GM23248 (cell line): ENCODE results near the gene TSPEAR. TPM values are rescaled to one million over a fixed set of nuclear protein-coding genes. Genes with fewer than 3 reads are reported as not detected.

Experiments used
- DNase-seq: peaks from one replicate; pipeline ENCODE4 v3.0.0-alpha.2; 2015
- H2AFZ ChIP-seq: fragments of 200-600 bp; sonication (generic); 2 replicates; pipeline ENCODE4 v1.6.1; 2016; ENCODE audit warnings: antibody characterized with exemption
- H3F3A ChIP-seq: fragments of 200-600 bp; sonication (generic); 2 replicates; pipeline ENCODE4 v1.6.1; 2016; ENCODE audit warnings: mild to moderate bottlenecking, antibody characterized with exemption, mixed run types; ENCODE audit not compliant: insufficient read depth
- H3K27ac ChIP-seq: fragments of 200-600 bp; sonication (generic); 2 replicates; pipeline ENCODE4 v1.5.1; 2016; ENCODE audit warnings: mild to moderate bottlenecking
- H3K27me3 ChIP-seq: fragments of 200-600 bp; sonication (generic); replicated peaks from 2 replicates; pipeline ENCODE4 v1.6.1; 2016; ENCODE audit warnings: mild to moderate bottlenecking; ENCODE audit not compliant: insufficient read depth
- H3K36me3 ChIP-seq: fragments of 200-600 bp; sonication (generic); 2 replicates; pipeline ENCODE4 v1.6.1; 2016; ENCODE audit warnings: low read depth, mild to moderate bottlenecking
- H3K4me1 ChIP-seq: fragments of 200-600 bp; sonication (generic); 2 replicates; pipeline ENCODE4 v1.6.1; 2016; ENCODE audit warnings: mild to moderate bottlenecking; ENCODE audit not compliant: insufficient read depth
- H3K4me2 ChIP-seq: fragments of 200-600 bp; sonication (generic); one replicate; pipeline ENCODE4 v1.6.1; 2016; ENCODE audit warnings: mild to moderate bottlenecking; ENCODE audit not compliant: unreplicated experiment
- H3K4me3 ChIP-seq: fragments of 200-600 bp; sonication (generic); 2 replicates; pipeline ENCODE4 v1.5.1; 2016; ENCODE audit warnings: mild to moderate bottlenecking
- H3K79me2 ChIP-seq: fragments of 200-600 bp; sonication (generic); 2 replicates; pipeline ENCODE4 v1.6.1; 2016; ENCODE audit warnings: mild to moderate bottlenecking; ENCODE audit not compliant: insufficient read depth
- H3K9ac ChIP-seq: fragments of 200-600 bp; sonication (generic); 2 replicates; pipeline ENCODE4 v1.6.1; 2016; ENCODE audit warnings: mild to moderate bottlenecking
- H3K9me2 ChIP-seq: fragments of 200-600 bp; sonication (generic); 2 replicates; pipeline ENCODE4 v1.6.1; 2016; ENCODE audit warnings: mixed run types, mild to moderate bottlenecking, moderate library complexity; ENCODE audit not compliant: insufficient read depth
- H3K9me3 ChIP-seq: fragments of 200-600 bp; sonication (generic); one replicate; pipeline ENCODE4 v1.6.1; 2017; ENCODE audit warnings: low read depth
- H4K20me1 ChIP-seq: fragments of 200-600 bp; sonication (generic); 2 replicates; pipeline ENCODE4 v1.6.0; 2016; ENCODE audit not compliant: insufficient read depth
- EZH2 ChIP-seq: fragments of 200-600 bp; sonication (generic); IDR thresholded peaks from 2 replicates; pipeline ENCODE4 v1.6.1; 2018; ENCODE audit warnings: antibody characterized with exemption, mild to moderate bottlenecking; ENCODE audit not compliant: insufficient read depth, poor library complexity, severe bottlenecking
- EZH2phosphoT487 ChIP-seq: fragments of 200-600 bp; sonication (generic); IDR thresholded peaks from 2 replicates; pipeline ENCODE4 v1.6.1; 2018; ENCODE audit warnings: antibody characterized with exemption, moderate library complexity, mild to moderate bottlenecking, low read depth; ENCODE audit not compliant: insufficient read depth
- WGBS, 2 experiments: methylation state at CpG; one replicate each; pipeline ENCODE4 v1.1.6; 2015 to 2017; ENCODE audit warnings: low lambda C conversion rate in 2 of 2, low coverage in 1 of 2; ENCODE audit errors: missing lambda C conversion rate in 2 of 2; 5-methylcytosine and 5-hydroxymethylcytosine counted together
- in situ Hi-C: fragments of 300-500 bp; cut with MboI; formaldehyde crosslinking; loops from 2 replicates; pipeline ENCODE4 v1.15.0; 2020
- polyA plus RNA-seq: library from polyadenylated mRNA; unstranded; fragments of >200 nt; fragmentation: Nextera tagmentation; extraction: Ambion mirVana; gene quantifications from 2 replicates; pipeline ENCODE4 v1.2.1, GENCODE V29; 2016
- total RNA-seq: library from RNA; depleted of rRNA; stranded (reverse); fragments of >200 nt; shearing (Covaris generic); gene quantifications from 2 replicates; pipeline ENCODE4 v1.2.3, GENCODE V29; 2014

The TSPEAR gene
- total and polyA plus RNA-seq, 2 experiments from 2014 or later, result not detected

- no peak for DNase-seq
- H3K27me3 ChIP-seq, result no peaks in the 10 kb centered on the region; the same call in 1 of the 2 replicates
- no peaks in the 10 kb centered on the region for H3K9me3 ChIP-seq
- H3K4me2 ChIP-seq, result no peak overlapping the region
- no peaks in the 10 kb centered on the region for H3K4me1 ChIP-seq
- H4K20me1 ChIP-seq, result no peaks in the 10 kb centered on the region
- in situ Hi-C loops, result no loop called here
- no peak overlapping the region for H3K27ac ChIP-seq
- H3K9me2 ChIP-seq, result no peaks in the 10 kb centered on the region
- no peak overlapping the region for H3K4me3 ChIP-seq
- H2AFZ ChIP-seq, result no peak overlapping the region
- no peaks in the 10 kb centered on the region for H3K79me2 ChIP-seq
- TF ChIP-seq EZH2, result no peak
- no peak for TF ChIP-seq EZH2phosphoT487
- no peaks in the 10 kb centered on the region for H3F3A ChIP-seq
- H3K36me3 ChIP-seq, result no peaks in the 10 kb centered on the region
- WGBS, 2 experiments, result 75 to 80% methylated on average over 26 to 28 of the region's 28 CpGs
- H3K9ac ChIP-seq, result no peak overlapping the region
Observed at GRCh38 chr21:44614961-44615391, 96.4 kb downstream of the TSPEAR start.

GRCh38 chr21:44614161-44614631 lies 97.2 kb downstream of the TSPEAR start:
- Histone ChIP-seq H3K79me2 (no peaks in the 10 kb centered on the region), H2AFZ (no peak overlapping the region), H3K27ac (no peak overlapping the region), H3F3A (no peaks in the 10 kb centered on the region), H3K4me3 (no peak overlapping the region), H3K4me1 (no peaks in the 10 kb centered on the region), H4K20me1 (no peaks in the 10 kb centered on the region), H3K9me3 (no peaks in the 10 kb centered on the region), H3K9me2 (no peaks in the 10 kb centered on the region), H3K9ac (no peak overlapping the region), H3K27me3 (no peaks in the 10 kb centered on the region; the same call in 1 of the 2 replicates), H3K36me3 (no peaks in the 10 kb centered on the region), H3K4me2 (no peak overlapping the region)
- in situ Hi-C loops, result no loop called here
- TF ChIP-seq EZH2, result no peak
- no peak for TF ChIP-seq EZH2phosphoT487
- 28 to 43% methylated on average over 19 to 20 of the region's 20 CpGs for WGBS, 2 experiments
- no peak for DNase-seq

- Histone ChIP-seq H3K27me3 (no peaks in the 10 kb centered on the region; the same call in 1 of the 2 replicates), H3K79me2 (no peaks in the 10 kb centered on the region), H3K36me3 (no peaks in the 10 kb centered on the region), H3K4me2 (no peak overlapping the region), H3K27ac (no peak overlapping the region), H3F3A (no peaks in the 10 kb centered on the region), H3K9me3 (no peaks in the 10 kb centered on the region), H3K9me2 (no peaks in the 10 kb centered on the region), H2AFZ (no peak overlapping the region), H4K20me1 (no peaks in the 10 kb centered on the region), H3K4me1 (no peaks in the 10 kb centered on the region), H3K9ac (no peak overlapping the region), H3K4me3 (no peak overlapping the region)
- in situ Hi-C loops, result no loop called here
- TF ChIP-seq EZH2phosphoT487, result no peak
- TF ChIP-seq EZH2, result no peak
- WGBS, 2 experiments, result 57 to 59% methylated on average over 23 to 26 of the region's 26 CpGs
- no peak for DNase-seq
Observed at GRCh38 chr21:44613386-44614155, 97.8 kb downstream of the TSPEAR start.

GRCh38 chr21:44612669-44613229 lies 98.6 kb downstream of the TSPEAR start:
- Histone ChIP-seq H3F3A (no peaks in the 10 kb centered on the region), H3K27ac (no peak overlapping the region), H3K9me2 (no peaks in the 10 kb centered on the region), H3K27me3 (no peaks in the 10 kb centered on the region; the same call in 1 of the 2 replicates), H3K36me3 (no peaks in the 10 kb centered on the region), H3K79me2 (no peaks in the 10 kb centered on the region), H3K4me2 (no peak overlapping the region), H3K4me3 (no peak overlapping the region), H4K20me1 (no peaks in the 10 kb centered on the region), H2AFZ (no peak overlapping the region), H3K4me1 (no peaks in the 10 kb centered on the region), H3K9ac (no peak overlapping the region), H3K9me3 (no peaks in the 10 kb centered on the region)
- WGBS, 2 experiments, result 42 to 55% methylated on average over 12 to 13 of the region's 13 CpGs
- no peak for DNase-seq
- in situ Hi-C loops, result no loop called here
- no peak for TF ChIP-seq EZH2
- no peak for TF ChIP-seq EZH2phosphoT487
